HG02970 (cell line): ENCODE measurements around the gene NCMAP.
A peak's percentile ranks its signal among the peaks of the same experiment; 100 is the strongest.

Source experiments
- ATAC-seq: cut with Tn5 transposase; IDR thresholded peaks from one replicate; pipeline ENCODE4 v1.9.1; 2021; ENCODE audit warnings: mild to moderate bottlenecking, moderate library complexity, moderate number of reproducible peaks; ENCODE audit not compliant: unreplicated experiment, low FRiP score

The NCMAP gene

DNA sequence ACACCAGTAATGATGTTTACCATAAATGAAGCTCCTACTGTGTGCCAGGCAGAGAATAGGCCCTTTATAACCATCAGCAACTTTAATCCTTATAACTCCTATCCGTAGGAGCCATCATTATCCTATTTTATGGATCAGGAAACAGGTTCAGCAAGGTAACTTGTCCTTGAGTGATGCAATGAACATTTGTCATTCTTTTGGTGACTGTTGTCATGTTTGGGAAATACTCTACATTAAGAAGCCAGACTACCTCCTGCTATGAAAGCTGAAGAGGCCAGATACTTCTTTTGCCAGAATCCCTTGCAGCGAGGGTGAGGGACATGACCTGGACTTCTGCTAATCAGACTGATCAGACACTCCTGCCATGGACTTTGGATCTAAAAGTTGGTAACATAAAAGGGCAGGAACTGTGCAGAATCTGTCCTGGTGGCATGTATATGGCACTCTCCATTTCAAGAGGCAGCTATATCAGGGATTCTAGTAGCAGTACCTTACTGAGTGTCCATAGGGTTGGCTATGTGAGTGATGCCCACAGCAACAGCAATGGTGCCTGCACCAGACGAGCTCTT is 54.1 kb downstream of the NCMAP start:
- no peak for ATAC-seq

DNA sequence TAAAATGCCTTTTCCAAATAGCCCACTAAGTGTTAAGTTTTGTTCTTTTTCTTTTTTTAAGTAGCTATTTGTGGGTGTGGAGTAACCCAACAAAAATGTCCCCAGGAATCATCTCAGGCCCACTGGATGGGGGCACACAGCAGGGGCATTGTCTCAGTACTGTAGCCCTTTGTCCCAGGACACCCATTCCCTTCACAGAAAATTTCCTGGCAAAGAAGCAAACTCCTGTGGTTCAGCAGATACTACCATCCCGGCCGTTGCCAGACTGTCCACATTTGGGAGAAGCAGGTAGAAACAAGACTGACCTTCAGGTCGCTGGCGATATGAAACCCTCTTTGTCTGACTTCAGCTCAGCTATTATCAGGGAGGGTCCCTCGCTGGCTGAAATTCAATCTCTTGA is 63.5 kb downstream of the NCMAP start:
- no peak for ATAC-seq

DNA sequence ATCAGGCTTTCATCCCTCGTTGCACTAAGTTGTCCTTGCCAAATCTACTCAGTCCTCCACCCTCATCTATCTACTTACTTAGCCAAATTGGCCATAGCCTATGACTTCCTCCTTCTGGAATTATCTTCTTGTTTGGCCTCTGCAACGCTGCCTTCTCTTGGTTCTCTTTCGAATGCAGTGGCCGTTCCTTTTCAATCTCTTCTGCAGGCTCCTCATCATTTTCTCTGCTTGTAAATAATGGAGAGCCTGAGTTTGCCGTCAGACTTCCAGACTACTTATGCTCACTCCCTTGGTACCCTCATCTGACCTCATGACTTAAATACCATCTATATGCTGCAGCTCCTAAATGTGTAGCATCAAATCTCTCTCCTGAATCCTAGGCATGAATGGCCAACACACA is 64.8 kb downstream of the NCMAP start:
- ATAC-seq = no peak

DNA sequence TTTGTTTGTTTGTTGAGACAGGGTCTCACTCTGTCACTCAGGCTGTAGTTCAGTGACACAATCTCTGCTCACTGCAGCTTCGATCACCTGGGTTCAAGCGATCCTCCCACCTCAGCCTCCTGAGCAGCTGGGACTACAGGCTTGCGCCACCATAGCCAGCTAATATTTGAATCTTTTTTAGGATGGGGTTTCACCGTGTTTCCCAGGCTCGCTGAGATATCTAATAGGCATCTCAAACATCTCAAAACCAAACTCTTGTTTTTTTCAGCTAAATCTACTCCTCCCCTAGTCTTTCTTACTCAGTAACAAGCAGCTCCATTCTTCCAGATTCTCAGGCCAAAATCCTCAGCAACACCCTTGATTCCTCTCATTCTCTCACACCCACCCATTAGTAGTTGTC is 65.2 kb downstream of the NCMAP start:
- no peak for ATAC-seq

DNA sequence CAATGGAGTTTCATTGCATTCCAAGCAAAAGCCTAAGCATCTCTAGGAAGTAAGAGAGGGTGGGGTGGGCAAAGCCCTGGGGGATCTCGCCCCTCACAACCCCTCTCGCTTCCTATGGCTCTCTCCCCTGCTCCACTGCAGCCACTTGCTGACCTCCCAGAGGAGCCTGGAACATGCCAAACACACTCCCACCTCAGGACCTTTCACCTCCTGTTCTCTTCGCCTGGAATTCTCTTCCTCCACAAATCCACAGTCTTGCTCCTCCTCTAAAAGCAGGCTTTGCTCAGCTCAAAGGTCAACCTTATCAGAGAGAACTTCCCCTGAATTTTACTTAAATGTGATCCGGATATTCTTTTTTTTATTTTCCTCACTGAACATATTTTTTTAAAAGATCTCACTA is 66.3 kb downstream of the NCMAP start:
- ATAC-seq = no peak

DNA sequence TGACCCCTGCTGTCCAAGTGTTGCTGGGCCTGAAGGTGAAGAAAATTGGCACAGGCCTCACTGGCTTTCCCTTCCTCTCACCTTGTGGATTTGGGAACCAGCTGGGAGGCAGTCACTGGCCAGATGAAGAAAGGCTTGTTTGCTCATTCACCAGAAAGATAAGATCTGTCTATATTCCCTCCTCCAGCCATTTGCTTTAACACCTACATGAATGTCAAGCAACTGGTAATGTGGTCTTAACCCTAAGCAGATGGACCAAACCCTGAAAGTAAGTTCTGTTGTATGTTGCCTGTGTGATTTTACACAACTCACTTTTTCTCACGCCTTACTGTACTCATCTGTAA is 76.9 kb downstream of the NCMAP start:
- no peak for ATAC-seq

DNA sequence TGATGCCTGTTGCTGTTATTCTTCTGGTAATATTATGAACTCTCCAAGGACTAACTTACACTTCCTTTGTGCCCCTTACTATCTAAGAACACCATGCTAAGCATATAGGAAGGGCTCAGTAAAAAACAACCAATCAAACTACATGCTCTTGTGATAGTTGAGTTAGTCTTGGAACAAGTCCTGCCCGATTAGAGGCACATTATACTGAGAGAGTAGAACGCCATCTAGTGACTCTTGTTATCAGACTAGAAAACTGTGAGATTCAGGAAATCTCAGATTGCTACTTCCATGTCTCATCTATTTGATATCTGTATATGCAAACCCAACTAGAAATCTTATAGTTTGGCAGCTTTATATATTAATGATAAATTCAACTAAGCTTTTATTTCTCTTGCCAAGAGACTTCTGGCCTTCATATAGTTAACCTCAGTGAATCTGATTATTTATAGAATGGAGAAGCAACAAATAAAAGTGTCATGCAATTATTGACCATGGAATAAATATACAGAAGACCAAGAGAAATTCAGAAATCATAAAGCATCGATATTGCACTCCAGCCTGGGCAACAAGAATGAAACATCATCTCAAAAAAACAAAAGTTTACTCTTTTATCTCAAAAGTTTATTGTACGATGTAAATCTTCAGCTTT is 79.4 kb downstream of the NCMAP start:
- ATAC-seq = no peak

DNA sequence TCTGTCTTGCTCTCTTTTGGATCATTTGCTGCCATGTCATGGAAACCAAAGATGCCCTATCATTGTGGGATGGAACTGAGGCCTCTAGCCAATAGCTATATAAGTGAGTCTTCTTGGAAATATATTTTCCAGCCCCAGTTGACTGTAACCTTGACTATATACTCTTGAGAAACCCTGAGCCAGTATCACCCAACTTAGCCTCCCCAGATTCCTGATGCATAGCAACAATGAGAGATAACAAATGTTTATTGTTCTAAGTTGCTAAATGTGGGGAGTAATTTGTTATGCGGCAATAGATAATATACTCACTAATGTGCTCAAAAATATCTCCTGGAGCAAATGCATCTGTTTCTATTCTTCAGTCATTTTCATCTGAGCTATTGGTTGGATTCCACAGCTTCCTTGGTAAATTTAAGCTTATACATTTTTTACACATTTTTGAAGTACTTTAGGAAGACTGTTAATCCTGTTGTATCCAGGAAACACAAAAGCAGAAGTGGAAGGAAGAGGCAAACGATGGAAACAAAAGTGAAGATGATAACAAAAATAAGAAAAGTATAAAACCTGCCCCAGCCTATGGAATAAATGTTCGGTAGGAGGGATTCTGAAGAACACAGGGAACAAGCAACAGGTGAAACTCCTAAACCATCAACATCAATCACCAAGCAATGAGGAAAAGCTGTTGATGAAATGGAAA is 80.9 kb downstream of the NCMAP start:
- no peak for ATAC-seq

DNA sequence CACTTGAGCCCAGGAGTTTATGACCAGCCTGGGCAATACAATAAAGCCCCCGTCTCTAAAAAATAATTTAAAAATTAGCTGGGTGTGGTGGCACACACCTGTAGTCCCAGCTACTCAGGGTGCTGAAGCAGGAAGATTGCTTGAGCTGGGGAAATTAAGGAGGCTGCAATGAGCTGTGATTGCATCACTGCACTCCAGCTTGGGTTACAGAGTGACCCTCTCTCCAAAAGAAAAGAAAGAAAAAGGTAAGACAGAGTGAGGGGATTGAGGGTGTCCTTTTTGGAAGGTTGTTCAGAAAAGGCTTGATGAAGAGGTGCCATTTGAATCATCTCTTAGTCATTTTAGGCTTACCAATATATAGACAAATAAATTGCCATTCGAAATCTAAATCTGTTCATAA is 83.2 kb downstream of the NCMAP start:
- no peak for ATAC-seq

DNA sequence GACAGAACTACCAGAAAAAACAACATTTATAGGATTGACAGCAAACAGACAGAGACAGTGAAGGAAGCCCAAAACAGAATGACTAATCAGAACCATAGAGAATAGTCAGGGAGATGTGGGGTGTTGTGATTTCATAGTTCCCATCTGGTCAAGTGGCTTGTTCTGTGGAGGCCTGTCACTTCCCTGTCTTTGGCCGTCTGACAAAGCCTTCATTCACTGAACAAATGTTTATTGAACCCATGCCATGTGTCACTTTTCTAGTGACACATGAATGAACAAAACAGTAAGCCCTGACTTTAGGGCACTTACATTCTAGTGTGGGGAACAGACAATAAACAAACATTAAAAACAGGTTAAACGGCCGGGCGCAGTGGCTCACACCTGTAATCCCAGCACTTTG is 84.0 kb downstream of the NCMAP start:
- no peak for ATAC-seq

DNA sequence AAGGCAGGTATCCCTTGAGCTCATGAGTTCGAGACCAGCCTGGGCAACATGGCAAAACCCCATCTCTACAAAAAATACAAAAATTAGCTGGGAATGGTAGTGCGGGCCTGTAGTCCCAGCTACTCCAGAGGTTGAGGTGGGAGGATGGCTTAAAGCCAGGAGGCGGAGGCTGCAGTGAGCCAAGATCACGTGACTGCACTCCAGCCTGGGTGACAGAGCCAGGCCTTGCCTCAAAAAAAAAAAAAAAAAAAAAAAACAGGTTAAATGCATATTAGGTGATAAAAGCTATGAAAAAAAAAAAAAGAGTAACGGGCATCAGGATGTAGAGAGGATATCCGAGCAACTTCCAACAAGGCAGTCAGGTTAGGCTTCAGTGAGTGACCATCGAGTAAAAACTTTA is 84.4 kb downstream of the NCMAP start:
- ATAC-seq = no peak

DNA sequence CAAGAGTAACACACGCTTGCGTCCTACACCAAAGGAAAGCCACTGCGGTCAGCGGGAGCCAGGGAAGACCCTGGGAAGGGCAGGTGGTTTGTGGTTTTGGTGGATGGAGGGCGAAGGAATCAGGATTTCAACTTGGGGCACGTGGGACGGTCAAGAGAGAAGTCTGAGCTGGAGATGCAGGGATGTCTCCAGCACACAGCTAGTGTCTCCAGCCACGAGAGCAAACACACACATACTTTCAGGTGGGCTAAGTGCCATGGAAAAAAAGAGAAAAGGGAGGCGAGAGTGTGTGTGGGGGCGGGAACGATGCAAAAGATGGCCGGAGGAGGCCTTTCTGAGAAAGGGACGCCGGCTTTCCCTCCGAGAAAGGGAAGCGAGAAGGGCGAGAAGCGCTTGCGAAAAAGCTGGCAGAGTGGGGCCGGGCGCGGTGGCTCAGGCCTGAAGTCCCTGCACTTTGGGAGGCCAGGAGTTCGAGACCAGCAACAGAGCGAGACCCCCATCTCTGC is 85.8 kb downstream of the NCMAP start:
- no peak for ATAC-seq

DNA sequence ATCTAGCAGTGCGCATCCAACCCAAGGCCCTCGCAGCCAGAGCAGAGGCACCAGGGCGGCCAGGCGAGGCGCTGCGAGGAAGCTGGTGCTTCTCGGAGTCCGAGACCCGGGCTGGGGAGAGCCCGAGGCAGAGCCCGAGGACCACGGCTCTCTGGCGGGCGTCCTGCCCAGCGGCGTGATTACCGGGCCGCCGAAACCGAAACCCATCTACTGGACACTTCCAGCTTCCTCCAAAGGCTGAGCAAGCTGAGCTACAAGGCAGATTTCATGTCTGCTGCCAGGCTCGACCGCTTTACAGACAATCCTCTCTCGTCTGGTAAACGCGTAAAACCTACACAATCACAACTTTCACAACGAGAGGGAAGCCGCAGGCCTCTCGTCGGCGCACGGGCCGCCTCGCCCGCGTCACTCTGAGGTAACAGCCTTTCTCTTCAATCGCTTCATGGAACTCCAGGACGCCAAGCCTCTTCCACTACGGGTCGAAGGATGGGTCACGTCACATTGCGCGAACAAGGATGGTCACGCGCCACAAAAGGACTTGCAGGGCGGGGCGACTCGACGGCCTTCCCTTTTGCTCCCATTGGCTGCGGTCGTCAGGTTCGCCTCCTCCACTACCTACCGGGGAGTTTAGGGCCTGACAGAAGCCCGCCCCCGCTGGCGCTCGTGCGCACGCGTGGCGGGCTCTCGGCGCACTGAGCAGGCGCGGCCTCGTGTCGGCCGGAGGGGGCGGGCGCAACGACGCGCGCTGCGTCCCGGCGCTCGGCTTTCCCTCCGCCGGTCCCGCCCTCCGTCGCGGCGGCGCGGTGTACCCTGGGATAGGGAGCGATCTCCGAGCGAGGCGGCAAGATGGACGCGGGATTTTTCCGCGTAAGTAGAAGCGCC is 86.8 kb downstream of the NCMAP start, which contains the start of gene SRRM1:
Gene SRRM1, plus strand, starts transcription at position 822 of the 882 bp plus-strand sequence. Its CDS starts 25 bp downstream, at position 847.
- ATAC-seq = peak; percentile 93

DNA sequence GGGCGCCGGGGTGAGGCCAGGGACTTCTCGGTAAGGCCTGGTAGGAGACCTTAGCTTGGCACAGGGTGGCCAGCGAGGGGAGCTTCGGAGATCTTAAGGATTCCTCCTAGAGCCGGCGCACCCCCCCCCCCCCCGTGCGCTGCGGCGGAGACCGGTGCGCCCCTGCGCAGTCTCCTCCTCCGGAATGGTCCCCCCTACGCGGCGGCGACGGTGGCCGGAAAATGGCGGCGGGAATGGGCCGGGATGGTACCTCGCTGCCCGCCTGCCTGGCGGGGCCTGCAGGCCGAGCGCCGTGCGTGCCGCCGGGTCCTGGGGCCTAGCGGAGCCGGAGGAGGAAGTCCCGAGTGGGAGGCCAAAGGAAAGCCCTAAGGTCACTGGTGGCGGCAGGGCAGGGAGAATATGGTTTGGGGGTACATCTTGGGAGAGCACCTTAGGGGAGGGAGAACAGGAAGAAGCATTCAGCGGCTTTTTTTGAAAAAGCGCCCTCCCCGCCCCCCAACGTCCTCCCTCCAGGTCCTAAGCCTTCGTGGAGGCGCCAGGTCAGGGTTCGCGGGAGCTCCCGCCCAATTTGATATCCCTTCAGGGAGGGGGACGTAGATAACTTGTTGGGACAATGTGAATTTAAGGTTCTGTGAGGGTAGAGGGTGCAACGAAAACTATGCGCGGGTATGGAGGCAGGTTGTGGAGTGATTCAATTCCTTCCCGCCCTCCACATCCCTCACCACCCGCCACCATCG is 87.6 kb downstream of the NCMAP start:
- peak; percentile 9 for ATAC-seq

DNA sequence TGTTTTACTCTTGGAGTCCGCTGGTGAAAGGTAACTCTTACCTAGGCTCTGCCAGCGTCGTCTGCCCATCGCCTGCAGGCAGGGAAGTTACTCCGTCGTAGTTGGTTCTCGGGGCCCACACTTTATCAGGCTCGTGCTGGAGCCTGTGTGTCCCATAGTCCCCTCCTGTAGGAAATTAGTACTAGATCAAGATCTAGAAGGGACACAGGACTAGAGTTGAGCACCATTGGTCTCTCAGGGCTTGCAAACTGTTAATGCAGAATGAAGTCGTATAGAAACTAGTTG is 88.2 kb downstream of the NCMAP start:
- no peak for ATAC-seq

DNA sequence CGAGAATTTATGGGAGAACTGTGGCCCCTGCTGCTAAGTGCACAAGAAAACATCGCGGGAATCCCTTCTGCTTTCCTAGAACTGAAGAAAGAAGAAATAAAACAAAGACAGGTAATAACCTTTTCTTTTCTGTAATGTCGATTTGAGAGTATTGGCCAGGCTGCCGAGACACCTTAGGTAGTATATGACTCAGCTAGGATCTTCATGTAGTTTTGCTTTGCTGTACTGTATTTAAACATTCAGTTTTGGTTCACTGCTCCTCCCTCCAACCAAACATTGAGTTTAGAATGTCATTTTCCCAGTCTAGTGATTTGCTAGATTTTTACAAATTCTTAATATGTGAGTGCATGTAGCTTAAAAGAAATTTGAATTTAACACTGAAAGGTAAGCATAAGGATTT is 93.0 kb downstream of the NCMAP start:
- no peak for ATAC-seq

DNA sequence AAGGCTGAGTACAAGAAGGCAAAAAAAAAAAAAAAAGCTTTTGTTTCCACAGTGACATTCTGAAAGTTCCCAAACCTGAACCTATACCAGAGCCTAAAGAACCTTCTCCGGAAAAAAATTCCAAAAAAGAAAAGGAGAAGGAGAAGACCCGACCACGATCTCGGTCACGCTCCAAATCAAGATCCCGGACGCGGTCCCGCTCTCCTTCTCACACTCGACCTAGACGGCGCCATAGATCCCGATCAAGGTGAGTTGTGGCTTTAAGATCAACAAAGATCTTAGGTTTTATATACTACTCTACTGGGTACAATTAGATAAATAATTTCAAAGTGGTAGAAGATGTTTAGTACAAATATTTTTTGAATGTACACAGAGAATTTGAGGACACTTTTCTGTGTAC is 96.5 kb downstream of the NCMAP start:
- ATAC-seq = no peak

DNA sequence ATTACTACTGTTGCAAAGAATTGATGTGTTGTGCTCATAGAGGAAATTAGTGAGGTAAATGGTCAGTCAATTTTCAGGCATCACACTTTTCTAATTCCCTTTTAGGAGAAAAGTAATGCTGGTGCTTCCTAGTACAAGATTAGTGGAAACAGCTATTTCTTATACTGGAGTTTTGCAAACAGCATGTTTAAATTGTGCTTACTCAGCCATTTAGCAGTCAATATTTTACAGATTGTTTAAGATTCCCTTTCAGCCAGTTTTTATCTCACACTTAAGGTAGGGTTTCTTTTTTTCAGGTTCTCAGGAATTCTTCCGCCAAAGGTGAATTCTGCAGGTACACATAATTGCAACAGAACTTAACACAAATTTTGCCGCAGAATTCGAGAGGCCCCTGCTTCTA is 98.1 kb downstream of the NCMAP start:
- no peak for ATAC-seq

DNA sequence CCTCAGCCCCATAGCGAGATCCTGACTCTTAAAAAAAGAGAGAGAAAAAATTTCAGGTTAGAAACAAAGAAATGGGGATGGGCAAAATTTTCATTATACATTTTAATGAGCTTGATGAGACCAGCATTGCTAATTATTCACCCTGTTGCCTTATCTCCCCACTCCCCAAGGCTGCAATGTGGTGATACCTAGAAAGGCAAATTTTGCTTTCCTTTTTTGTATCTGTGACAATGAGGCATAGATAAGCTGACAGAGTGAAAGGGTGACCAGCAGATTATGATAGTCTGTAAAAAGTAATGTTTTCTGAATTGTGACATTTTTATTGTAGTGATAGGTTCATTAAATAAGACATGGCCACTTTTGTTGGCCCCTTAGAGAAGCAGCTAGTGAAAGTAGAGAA is 100.2 kb downstream of the NCMAP start:
- ATAC-seq = no peak

DNA sequence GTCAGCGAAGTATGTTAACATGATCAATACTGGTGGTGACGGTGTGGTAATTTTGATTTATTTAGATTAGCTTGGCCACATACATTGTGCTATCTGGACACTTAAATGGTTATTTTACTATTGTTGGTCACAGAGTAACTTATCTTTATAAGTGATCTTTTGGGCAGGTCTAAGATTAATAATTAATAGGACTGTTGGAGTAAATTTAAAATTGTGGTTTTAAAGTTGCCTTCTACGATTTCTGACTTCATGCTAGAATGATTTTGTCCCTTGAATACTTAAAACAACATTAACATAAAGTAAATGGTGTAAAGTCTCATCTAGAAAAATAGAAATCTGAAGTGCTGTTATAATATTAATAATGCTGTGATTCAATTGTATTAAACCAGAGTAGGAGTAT is 101.9 kb downstream of the NCMAP start:
- ATAC-seq = no peak
